Fibroblast of villous mesenchyme (primary cell): ENCODE data around the gene FRY. TPM values are rescaled to one million over a fixed set of nuclear protein-coding genes. Genes with fewer than 3 reads are reported as not detected.
A peak's percentile ranks its signal among the peaks of the same experiment; 100 is the strongest.

Experiments
- DNase-seq: peaks from one replicate; pipeline ENCODE4 v3.0.0-alpha.2; 2010; ENCODE audit warnings: low read depth
- H3K4me3 ChIP-seq: 2 replicates; pipeline ENCODE4 v1.5.1; 2011; ENCODE audit warnings: low read depth, mild to moderate bottlenecking, low read length
- total RNA-seq: library from RNA; depleted of rRNA; stranded (reverse); fragments of >200 nt; gene quantifications from 2 replicates; pipeline ENCODE4 v1.2.3, GENCODE V29; 2012
- TF ChIP-seq, protein P1 (sequence below): IDR thresholded peaks from 2 replicates; pipeline ENCODE4 v1.5.1; 2012; ENCODE audit warnings: low read depth, mild to moderate bottlenecking, low read length; ENCODE audit not compliant: insufficient read depth

The FRY gene
- total RNA-seq, 1 donor, result 27.2 TPM

DNA sequence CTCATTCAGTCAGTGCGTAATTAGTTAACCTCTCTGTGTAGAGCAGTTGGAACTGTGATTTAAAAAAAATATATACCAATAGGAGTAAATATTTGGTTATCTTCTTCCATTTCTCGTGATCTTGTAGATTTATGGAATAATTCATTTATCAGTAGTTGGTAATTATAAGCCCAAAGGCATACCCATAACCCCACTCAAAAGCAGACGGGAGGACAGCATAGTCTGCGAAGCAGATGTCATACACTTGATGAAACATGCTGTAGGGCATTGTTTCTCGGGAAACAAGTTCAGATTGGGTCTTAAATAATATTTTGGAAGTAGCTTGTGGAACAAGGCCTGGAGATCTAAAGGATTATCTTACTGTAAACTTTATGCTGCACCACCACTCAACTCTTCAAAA lies 119.7 kb downstream of the FRY start:
- H3K4me3 ChIP-seq, result no peak overlapping the region
- DNase-seq, result no peak
- TF ChIP-seq, protein P1, sequence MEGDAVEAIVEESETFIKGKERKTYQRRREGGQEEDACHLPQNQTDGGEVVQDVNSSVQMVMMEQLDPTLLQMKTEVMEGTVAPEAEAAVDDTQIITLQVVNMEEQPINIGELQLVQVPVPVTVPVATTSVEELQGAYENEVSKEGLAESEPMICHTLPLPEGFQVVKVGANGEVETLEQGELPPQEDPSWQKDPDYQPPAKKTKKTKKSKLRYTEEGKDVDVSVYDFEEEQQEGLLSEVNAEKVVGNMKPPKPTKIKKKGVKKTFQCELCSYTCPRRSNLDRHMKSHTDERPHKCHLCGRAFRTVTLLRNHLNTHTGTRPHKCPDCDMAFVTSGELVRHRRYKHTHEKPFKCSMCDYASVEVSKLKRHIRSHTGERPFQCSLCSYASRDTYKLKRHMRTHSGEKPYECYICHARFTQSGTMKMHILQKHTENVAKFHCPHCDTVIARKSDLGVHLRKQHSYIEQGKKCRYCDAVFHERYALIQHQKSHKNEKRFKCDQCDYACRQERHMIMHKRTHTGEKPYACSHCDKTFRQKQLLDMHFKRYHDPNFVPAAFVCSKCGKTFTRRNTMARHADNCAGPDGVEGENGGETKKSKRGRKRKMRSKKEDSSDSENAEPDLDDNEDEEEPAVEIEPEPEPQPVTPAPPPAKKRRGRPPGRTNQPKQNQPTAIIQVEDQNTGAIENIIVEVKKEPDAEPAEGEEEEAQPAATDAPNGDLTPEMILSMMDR, result no peak

DNA sequence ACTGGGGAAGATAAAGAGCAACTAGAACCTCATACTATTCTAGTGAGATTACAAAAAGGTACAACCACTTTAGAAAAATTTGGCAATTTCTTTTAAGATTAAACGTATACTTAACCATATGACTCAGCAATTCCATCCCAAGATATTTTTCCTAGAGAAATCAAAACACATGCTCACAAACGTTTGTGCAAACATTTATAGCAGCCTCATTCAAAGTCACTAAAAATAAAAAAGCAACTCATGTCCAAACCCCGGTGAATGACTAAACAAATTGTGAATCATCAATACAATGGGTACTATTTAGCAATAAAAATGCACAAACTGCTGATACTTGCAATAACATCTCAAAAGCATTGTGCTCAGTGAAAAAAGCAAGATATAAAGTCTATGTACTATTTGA lies 121.5 kb downstream of the FRY start:
- no peak overlapping the region for H3K4me3 ChIP-seq
- DNase-seq, result peak; percentile 63
- TF ChIP-seq, protein P1, result no peak

DNA sequence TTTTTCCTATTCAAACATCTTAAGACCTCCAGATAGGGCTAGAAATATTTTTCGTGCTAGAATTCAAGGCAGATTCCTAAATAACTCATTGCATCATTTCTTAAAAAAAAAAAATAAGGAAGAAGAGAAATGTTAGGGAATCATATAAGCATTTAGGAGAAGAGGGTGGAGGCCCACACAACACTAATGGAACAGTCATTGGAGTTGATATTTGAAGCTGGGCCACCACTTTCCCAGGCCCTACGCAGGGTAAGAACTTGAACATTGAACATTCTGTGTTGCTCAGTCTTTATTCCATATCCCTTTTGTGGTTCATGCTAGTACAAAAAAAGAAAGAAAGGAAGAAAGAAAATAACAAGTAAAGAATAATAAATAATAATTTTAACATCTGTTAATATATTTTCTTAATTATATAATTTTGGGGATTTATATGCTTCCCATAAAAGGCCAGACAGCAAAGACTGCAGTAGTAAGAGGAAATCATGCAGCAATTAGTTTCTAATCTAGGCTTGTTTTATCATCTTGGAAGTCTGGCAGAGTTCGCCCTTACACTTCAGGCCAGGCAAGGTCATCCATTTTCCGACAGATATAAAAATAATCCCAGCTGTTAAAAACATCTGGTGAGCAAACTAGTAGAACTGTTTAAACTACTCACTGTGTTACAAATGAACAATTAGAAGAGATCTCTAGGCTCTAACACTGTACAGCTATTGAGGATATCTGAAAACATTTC lies 127.7 kb downstream of the FRY start:
- TF ChIP-seq, protein P1, result no peak
- no peak overlapping the region for H3K4me3 ChIP-seq
- peak; percentile 85 for DNase-seq

DNA sequence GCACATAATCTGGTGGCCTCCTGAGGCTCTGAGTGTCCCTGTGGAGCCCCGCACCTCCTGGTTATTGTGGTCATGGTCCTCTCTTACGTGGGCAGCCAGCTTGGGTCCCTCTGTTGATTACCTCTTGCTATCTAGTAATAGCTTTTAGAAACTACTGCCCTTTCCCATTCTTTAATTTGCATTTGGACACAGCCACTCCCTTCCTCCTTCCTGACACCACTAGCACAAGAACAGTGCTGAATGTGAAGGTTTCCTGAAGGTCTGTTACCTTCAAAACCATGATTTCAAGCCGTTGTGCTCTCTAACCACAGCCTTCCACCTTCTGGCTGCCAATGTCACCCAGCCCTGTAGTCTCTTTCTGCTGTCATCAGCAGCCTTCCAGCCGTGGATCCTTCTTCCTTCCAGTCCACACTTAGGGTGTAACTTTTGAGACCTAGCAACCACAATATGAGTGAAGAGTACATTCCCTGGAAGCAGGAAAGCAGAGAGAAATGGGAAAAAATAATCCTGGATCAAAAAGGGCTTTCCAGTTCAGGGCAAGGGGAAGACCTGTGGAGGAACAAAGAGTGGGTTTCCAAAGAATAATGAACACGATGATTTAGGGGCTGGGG lies 130.9 kb downstream of the FRY start:
- TF ChIP-seq, protein P1, result no peak
- H3K4me3 ChIP-seq, result no peak overlapping the region
- DNase-seq, result no peak

DNA sequence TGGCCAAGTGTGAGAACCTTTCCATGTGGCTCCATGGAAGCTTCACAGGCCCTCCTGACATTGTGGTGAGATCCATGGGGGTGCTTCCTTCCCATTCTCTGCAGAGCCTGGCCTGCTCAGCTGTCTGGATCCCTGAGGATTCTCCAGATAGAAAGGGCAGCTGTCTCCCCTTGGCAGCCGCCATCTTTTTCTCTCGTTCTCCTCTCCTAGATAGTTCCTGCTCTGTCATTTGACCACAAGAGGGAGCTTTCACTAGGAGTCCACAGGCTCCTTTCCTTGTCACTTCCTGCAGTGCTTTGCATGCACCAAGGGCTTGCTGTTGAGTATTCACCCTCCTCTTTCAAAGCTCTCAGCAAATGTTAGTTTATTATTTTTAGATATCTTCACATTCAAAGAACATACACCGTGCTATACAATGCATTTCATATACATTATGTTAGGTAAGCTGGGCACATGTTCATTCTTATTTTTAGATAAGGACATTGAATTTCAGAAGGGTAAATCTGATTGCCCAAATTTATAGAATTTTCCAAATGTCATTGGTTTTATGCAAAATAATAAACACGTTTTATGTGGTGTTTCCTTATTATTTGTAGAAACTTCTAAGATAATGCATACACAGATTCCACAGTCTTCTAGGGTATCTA lies 133.2 kb downstream of the FRY start:
- no peak overlapping the region for H3K4me3 ChIP-seq
- DNase-seq, result peak; percentile 65
- TF ChIP-seq, protein P1, result peak; percentile 74

DNA sequence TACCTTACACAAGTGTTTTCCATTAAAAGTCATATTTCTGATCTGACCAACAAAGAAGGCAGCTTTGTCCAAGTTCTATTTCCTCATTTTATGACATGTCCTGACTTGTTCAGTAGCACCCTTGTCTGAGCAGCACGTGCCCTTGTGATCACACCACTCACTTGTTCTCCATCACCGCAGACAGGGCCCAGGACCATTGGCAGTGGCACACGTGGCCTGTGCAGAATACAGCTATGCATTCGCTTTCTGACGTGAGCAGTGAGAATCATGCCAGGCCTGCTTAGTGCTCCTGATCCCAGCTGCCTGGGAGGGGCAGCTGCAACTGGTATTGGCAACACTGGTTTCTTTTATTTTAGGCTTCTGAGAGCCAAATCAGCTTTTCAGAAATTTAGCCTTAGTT lies 134.2 kb downstream of the FRY start:
- no peak overlapping the region for H3K4me3 ChIP-seq
- DNase-seq, result no peak
- TF ChIP-seq, protein P1, result no peak
